HepG2 (cell line): ENCODE data around the gene CDS1. TPM values are rescaled to one million over a fixed set of nuclear protein-coding genes. Genes with fewer than 3 reads are reported as not detected.
A peak's percentile ranks its signal among the peaks of the same experiment; 100 is the strongest.

Experiments used
- ATAC-seq: fragments of 200-7000 bp; cut with Tn5 transposase; 3 replicates; pipeline ENCODE4 v1.9.1; 2020; ENCODE audit warnings: mild to moderate bottlenecking, moderate library complexity
- BruUV-seq: library from RNA; stranded (reverse); fragments of 400-500 nt; replicated peaks from 2 replicates; lab custom pipeline; 2021; lab: Mats Ljungman, UMichigan
- CTCF ChIA-PET: fragments of 300-600 bp; formaldehyde crosslinking; extraction: SDS; loops from one replicate; lab custom pipeline; 2021; ENCODE audit warnings: low total read pairs, inconsistent platforms, low intra/inter-chr PET ratio; lab: Yijun Ruan, JAX
- POLR2A ChIA-PET: fragments of 350-600 bp; sonication (Branson Sonifier 250); formaldehyde crosslinking; loops from one replicate; lab custom pipeline; 2020; ENCODE audit warnings: antibody characterized with exemption, inconsistent platforms; lab: Yijun Ruan, JAX
- DNase-seq: peaks from one replicate; pipeline ENCODE4 v3.0.0-alpha.2; 2015; ENCODE audit warnings: low spot score
- FAIRE-seq: peaks from 3 replicates; lab custom pipeline; 2011; peaks lifted over from hg19 to GRCh38; lab: Jason Lieb, UNC
- H2AFZ ChIP-seq: one replicate; pipeline ENCODE4 v1.6.1; 2011; ENCODE audit warnings: low read length, inconsistent platforms
- H3K27ac ChIP-seq: fragments of 300-600 bp; 3 replicates; pipeline ENCODE4 v1.8.0; 2011; ENCODE audit warnings: mixed run types, mild to moderate bottlenecking, mixed read lengths, low read length, inconsistent platforms; ENCODE audit not compliant: insufficient read depth; ENCODE audit errors: extremely low read length
- H3K27me3 ChIP-seq, 2 experiments: fragments of 200-600 bp in 1 of 2; 2 replicates in 1 of 2; 3 replicates in 1 of 2; pipeline versions ENCODE4 v1.6.0 to v1.8.0; 2011; ENCODE audit warnings: low read length in 2 of 2, mild to moderate bottlenecking in 2 of 2, moderate library complexity in 2 of 2, inconsistent platforms in 1 of 2; ENCODE audit not compliant: insufficient read depth in 2 of 2, control insufficient read depth in 1 of 2
- H3K36me3 ChIP-seq, 2 experiments: fragments of 200-600 bp in 1 of 2; replicated peaks in 1 of 2; 2 replicates in 1 of 2; 3 replicates in 1 of 2; pipeline versions ENCODE4 v1.5.1 to v1.8.0; 2011; ENCODE audit warnings: low read length in 2 of 2, inconsistent platforms in 1 of 2; ENCODE audit not compliant: insufficient read depth in 2 of 2, control insufficient read depth in 1 of 2
- H3K4me1 ChIP-seq: 2 replicates; pipeline ENCODE4 v1.5.1; 2012; ENCODE audit warnings: low read length, inconsistent platforms; ENCODE audit not compliant: insufficient read depth
- H3K4me2 ChIP-seq: 2 replicates; pipeline ENCODE4 v1.6.0; 2011; ENCODE audit warnings: low read depth, low read length, inconsistent platforms
- H3K4me3 ChIP-seq, 3 experiments: fragments of 200-600 bp in 1 of 3; sonication (generic), shearing (Covaris generic) in 1 of 3; replicated peaks in 1 of 3; 2 replicates each; pipeline ENCODE4 v1.5.1; 2011 to 2016; ENCODE audit warnings: low read length in 3 of 3, inconsistent platforms in 2 of 3, low read depth in 2 of 3, mild to moderate bottlenecking in 2 of 3, control low read depth in 1 of 3, mixed read lengths in 1 of 3; ENCODE audit not compliant: insufficient read depth in 1 of 3
- H3K79me2 ChIP-seq: one replicate; pipeline ENCODE4 v1.6.1; 2011; ENCODE audit warnings: low read length, inconsistent platforms; ENCODE audit not compliant: insufficient read depth
- H3K9ac ChIP-seq: 2 replicates; pipeline ENCODE4 v1.6.0; 2011; ENCODE audit warnings: mild to moderate bottlenecking, low read depth, low read length, inconsistent platforms; ENCODE audit not compliant: insufficient read depth
- H3K9me3 ChIP-seq: 2 replicates; pipeline ENCODE4 v1.5.1; 2012; ENCODE audit warnings: mild to moderate bottlenecking, low read length
- H4K20me1 ChIP-seq: 2 replicates; pipeline ENCODE4 v1.6.0; 2011; ENCODE audit warnings: inconsistent platforms, mild to moderate bottlenecking, low read length, moderate library complexity; ENCODE audit not compliant: insufficient read depth
- CEBPB ChIP-seq: IDR thresholded peaks from 2 replicates; pipeline ENCODE4 v1.6.1; 2011; ENCODE audit warnings: low read depth, low read length, improper control_type of control experiment, borderline replicate concordance
- CEBPG ChIP-seq: IDR thresholded peaks from 2 replicates; pipeline ENCODE4 v1.6.1; 2016
- GATA4 ChIP-seq: sonication (generic); IDR thresholded peaks from 2 replicates; pipeline ENCODE4 v1.6.1; 2016; ENCODE audit warnings: antibody characterized with exemption, low read depth, borderline replicate concordance
- MYNN ChIP-seq: sonication (generic); formaldehyde crosslinking; IDR thresholded peaks from 2 replicates; pipeline ENCODE4 v1.4.0; 2020; ENCODE audit warnings: mild to moderate bottlenecking, low read depth, missing genetic modification reagents
- NFE2L2 ChIP-seq: fragments of 150-350 bp; IDR thresholded peaks from 2 replicates; pipeline ENCODE4 v1.6.1; 2014; ENCODE audit warnings: low read length
- PCBP2 ChIP-seq: fragments of 200-400 bp; formaldehyde crosslinking; optimal IDR thresholded peaks from 2 replicates; pipeline ENCODE3; 2018; ENCODE audit warnings: low read length, low read depth; ENCODE audit not compliant: poor library complexity, severe bottlenecking
- TOE1 ChIP-seq: sonication (generic); formaldehyde crosslinking; IDR thresholded peaks from 2 replicates; pipeline ENCODE4 v1.4.0; 2020; ENCODE audit warnings: mild to moderate bottlenecking, missing genetic modification reagents
- ZNF264 ChIP-seq: sonication (generic); formaldehyde crosslinking; IDR thresholded peaks from 2 replicates; pipeline ENCODE4 v1.4.0; 2020; ENCODE audit warnings: missing genetic modification reagents
- ZNF614 ChIP-seq: IDR thresholded peaks from 2 replicates; pipeline ENCODE4 v1.6.1; 2018; ENCODE audit warnings: missing biosample characterization, missing genetic modification reagents, inconsistent platforms, borderline replicate concordance
- ZNF672 ChIP-seq: sonication (generic); formaldehyde crosslinking; IDR thresholded peaks from 2 replicates; pipeline ENCODE4 v1.8.1; 2022; ENCODE audit warnings: missing genetic modification reagents
- ZNF75D ChIP-seq: sonication (generic); formaldehyde crosslinking; IDR thresholded peaks from 2 replicates; pipeline ENCODE4 v1.8.1; 2023; ENCODE audit warnings: missing genetic modification reagents, mild to moderate bottlenecking, borderline replicate concordance
- ZNF776 ChIP-seq: sonication (generic); formaldehyde crosslinking; IDR thresholded peaks from 2 replicates; pipeline ENCODE4 v1.4.0; 2020; ENCODE audit warnings: mild to moderate bottlenecking, missing genetic modification reagents
- WGBS: methylation state at CpG from one replicate; pipeline ENCODE4 v1.1.6; 2017; ENCODE audit warnings: low lambda C conversion rate; 5-methylcytosine and 5-hydroxymethylcytosine counted together
- in situ Hi-C: cut with HindIII; loops from 2 replicates; pipeline ENCODE4 v1.10.0; 2017; ENCODE audit warnings: low pct_unique_long_range_greater_than_20kb; ENCODE audit not compliant: extremely low pct_ligation_motif_present
- intact Hi-C: fragments of 100-400 bp; cut with micrococcal nuclease; formaldehyde crosslinking; loops from one replicate; pipeline ENCODE4 v1.10.0; 2022; ENCODE audit not compliant: unreplicated experiment
- polyA plus RNA-seq, 8 experiments: library from polyadenylated mRNA; depleted of rRNA in 3 of 8; stranded (reverse) in 7 of 8; unstranded in 1 of 8; fragments of >200 nt; fragmentation: Illumina TruSeq in 4 of 8; extraction: Trizol in 4 of 8; gene quantifications; 2 replicates each; pipeline versions ENCODE4 v1.2.1 to v1.2.3, GENCODE V29; 2011 to 2016; ENCODE audit warnings: low read depth in 4 of 8, missing spikeins in 1 of 8, mixed read lengths in 1 of 8; ENCODE audit not compliant: insufficient read depth in 1 of 8
- total RNA-seq, 5 experiments: library from RNA; depleted of rRNA; stranded (reverse); fragments of >200 nt; fragmentation: Illumina TruSeq; extraction: Trizol; gene quantifications; 2 replicates each; pipeline ENCODE4 v1.2.3, GENCODE V29; 2016; ENCODE audit warnings: low read depth in 1 of 5
- TF ChIP-seq, protein P1 (sequence below): sonication (generic); formaldehyde crosslinking; IDR thresholded peaks from 2 replicates; pipeline ENCODE4 v1.4.0; 2020; ENCODE audit warnings: missing genetic modification reagents, low read depth, mild to moderate bottlenecking, borderline replicate concordance
- TF ChIP-seq, protein P2 (sequence below): IDR thresholded peaks from 2 replicates; pipeline ENCODE4 v1.4.0; 2020; ENCODE audit warnings: mild to moderate bottlenecking, missing genetic modification reagents
- TF ChIP-seq, protein P3 (sequence below): sonication (generic); formaldehyde crosslinking; IDR thresholded peaks from 2 replicates; pipeline ENCODE4 v1.5.1; 2020; ENCODE audit warnings: mild to moderate bottlenecking, missing genetic modification reagents, moderate library complexity
- TF ChIP-seq, protein P4 (sequence below): sonication (generic); formaldehyde crosslinking; IDR thresholded peaks from 2 replicates; pipeline ENCODE4 v1.5.0; 2020; ENCODE audit warnings: missing genetic modification reagents

Gene CDS1
- total and polyA plus RNA-seq, 2 of the 13 experiments (the other 11 are each of a cell fraction or from before 2014, with no cell fraction given), result 2.1 to 3.2 TPM

DNA sequence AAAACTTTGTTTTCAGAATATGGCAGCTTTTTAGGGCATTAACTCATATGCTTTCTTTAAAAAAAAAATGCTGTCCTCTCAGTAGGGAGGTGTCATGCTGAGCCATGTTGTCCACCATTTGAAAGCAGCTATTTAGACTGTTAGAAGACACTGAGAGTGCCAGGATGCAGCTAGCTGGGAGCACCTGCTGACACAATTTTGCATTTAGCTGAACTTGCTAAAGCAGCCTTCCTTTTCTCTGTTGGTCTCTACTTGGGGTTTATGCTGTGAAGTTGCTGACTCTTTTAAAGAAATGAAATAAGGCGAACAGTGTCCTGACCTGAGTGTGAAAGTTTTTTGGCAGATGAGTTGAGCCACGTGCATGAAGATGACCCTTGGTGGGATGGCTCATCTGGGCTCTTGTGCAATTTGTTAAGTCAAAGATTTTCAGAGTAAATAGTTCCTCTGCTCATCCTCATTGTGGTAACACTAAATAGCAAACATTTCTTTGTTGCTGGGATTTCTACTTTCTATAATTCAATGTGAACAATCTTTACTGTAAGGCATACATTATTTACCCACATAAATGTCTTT lies 64.5 kb downstream of the CDS1 start:
- ChIA-PET POLR2A (no interaction called here), CTCF (no interaction called here)
- no peaks in the 10 kb centered on the region for H3K79me2 ChIP-seq
- ATAC-seq, result no peak; the same call in 2 of the 3 replicates
- WGBS, result 57% methylated on average over 2 of the region's 2 CpGs
- peaks cover 22% of the 10 kb centered on the region for H3K4me1 ChIP-seq
- intact Hi-C loops (no loop called here), in situ Hi-C loops (no loop called here)
- BruUV-seq, result no TSS peak
- no peaks in the 10 kb centered on the region for H4K20me1 ChIP-seq
- H3K36me3 ChIP-seq, result no peaks in the 10 kb centered on the region
- H3K4me3 ChIP-seq, result no peak overlapping the region
- no peaks in the 10 kb centered on the region for H3K9me3 ChIP-seq
- H2AFZ ChIP-seq, result no peak overlapping the region
- no peaks in the 10 kb centered on the region for H3K27me3 ChIP-seq
- no peak overlapping the region for H3K4me2 ChIP-seq
- H3K27ac ChIP-seq, result no peak overlapping the region
- H3K9ac ChIP-seq, result no peak overlapping the region
- FAIRE-seq, result peak; percentile 37
- DNase-seq, result no peak
- no peak for TF ChIP-seq ZNF776 (CRISPR knock-in tag)
- TF ChIP-seq CEBPG (CRISPR knock-in tag), result 0 out of 2 replicates have a peak, but pooled peaks have one; percentile 13
- TF ChIP-seq ZNF672 (CRISPR knock-in tag), result no peak
- TF ChIP-seq MYNN (CRISPR knock-in tag), result no peak
- TF ChIP-seq, protein P1, sequence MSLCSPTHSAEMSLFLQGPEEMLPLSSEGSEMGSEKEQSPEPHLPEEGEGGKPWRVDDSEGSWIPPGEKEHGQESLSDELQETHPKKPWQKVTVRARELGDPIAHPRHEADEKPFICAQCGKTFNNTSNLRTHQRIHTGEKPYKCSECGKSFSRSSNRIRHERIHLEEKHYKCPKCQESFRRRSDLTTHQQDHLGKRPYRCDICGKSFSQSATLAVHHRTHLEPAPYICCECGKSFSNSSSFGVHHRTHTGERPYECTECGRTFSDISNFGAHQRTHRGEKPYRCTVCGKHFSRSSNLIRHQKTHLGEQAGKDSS (CRISPR knock-in tag), result no peak
- TF ChIP-seq, protein P2, sequence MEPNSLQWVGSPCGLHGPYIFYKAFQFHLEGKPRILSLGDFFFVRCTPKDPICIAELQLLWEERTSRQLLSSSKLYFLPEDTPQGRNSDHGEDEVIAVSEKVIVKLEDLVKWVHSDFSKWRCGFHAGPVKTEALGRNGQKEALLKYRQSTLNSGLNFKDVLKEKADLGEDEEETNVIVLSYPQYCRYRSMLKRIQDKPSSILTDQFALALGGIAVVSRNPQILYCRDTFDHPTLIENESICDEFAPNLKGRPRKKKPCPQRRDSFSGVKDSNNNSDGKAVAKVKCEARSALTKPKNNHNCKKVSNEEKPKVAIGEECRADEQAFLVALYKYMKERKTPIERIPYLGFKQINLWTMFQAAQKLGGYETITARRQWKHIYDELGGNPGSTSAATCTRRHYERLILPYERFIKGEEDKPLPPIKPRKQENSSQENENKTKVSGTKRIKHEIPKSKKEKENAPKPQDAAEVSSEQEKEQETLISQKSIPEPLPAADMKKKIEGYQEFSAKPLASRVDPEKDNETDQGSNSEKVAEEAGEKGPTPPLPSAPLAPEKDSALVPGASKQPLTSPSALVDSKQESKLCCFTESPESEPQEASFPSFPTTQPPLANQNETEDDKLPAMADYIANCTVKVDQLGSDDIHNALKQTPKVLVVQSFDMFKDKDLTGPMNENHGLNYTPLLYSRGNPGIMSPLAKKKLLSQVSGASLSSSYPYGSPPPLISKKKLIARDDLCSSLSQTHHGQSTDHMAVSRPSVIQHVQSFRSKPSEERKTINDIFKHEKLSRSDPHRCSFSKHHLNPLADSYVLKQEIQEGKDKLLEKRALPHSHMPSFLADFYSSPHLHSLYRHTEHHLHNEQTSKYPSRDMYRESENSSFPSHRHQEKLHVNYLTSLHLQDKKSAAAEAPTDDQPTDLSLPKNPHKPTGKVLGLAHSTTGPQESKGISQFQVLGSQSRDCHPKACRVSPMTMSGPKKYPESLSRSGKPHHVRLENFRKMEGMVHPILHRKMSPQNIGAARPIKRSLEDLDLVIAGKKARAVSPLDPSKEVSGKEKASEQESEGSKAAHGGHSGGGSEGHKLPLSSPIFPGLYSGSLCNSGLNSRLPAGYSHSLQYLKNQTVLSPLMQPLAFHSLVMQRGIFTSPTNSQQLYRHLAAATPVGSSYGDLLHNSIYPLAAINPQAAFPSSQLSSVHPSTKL (CRISPR knock-in tag), result 0 out of 2 replicates have a peak, but pooled peaks have one; percentile 12
- peak; percentile 75; the same call in 1 of the 2 replicates for TF ChIP-seq CEBPB
- no peak for TF ChIP-seq TOE1 (CRISPR knock-in tag)
- TF ChIP-seq GATA4, result no peak
- TF ChIP-seq NFE2L2, result no peak
- no peak for TF ChIP-seq ZNF264 (CRISPR knock-in tag)
- TF ChIP-seq PCBP2, result no peak
- TF ChIP-seq, protein P3, sequence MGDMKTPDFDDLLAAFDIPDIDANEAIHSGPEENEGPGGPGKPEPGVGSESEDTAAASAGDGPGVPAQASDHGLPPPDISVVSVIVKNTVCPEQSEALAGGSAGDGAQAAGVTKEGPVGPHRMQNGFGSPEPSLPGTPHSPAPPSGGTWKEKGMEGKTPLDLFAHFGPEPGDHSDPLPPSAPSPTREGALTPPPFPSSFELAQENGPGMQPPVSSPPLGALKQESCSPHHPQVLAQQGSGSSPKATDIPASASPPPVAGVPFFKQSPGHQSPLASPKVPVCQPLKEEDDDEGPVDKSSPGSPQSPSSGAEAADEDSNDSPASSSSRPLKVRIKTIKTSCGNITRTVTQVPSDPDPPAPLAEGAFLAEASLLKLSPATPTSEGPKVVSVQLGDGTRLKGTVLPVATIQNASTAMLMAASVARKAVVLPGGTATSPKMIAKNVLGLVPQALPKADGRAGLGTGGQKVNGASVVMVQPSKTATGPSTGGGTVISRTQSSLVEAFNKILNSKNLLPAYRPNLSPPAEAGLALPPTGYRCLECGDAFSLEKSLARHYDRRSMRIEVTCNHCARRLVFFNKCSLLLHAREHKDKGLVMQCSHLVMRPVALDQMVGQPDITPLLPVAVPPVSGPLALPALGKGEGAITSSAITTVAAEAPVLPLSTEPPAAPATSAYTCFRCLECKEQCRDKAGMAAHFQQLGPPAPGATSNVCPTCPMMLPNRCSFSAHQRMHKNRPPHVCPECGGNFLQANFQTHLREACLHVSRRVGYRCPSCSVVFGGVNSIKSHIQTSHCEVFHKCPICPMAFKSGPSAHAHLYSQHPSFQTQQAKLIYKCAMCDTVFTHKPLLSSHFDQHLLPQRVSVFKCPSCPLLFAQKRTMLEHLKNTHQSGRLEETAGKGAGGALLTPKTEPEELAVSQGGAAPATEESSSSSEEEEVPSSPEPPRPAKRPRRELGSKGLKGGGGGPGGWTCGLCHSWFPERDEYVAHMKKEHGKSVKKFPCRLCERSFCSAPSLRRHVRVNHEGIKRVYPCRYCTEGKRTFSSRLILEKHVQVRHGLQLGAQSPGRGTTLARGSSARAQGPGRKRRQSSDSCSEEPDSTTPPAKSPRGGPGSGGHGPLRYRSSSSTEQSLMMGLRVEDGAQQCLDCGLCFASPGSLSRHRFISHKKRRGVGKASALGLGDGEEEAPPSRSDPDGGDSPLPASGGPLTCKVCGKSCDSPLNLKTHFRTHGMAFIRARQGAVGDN (CRISPR knock-in tag), result no peak
- TF ChIP-seq ZNF75D, result no peak
- TF ChIP-seq ZNF614 (CRISPR knock-in tag), result no peak
- TF ChIP-seq, protein P4, sequence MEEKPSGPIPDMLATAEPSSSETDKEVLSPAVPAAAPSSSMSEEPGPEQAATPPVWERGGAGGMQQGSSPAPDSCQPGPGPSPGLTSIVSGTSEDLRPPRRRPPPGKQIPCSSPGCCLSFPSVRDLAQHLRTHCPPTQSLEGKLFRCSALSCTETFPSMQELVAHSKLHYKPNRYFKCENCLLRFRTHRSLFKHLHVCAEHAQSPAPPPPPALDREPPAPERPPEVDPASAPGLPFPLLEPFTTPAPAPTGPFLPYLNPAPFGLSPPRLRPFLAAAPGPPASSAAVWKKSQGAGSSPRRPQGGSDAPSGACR (CRISPR knock-in tag), result no peak
